Measurements from ENCODE around the gene CUX1.

Gene CUX1

DNA sequence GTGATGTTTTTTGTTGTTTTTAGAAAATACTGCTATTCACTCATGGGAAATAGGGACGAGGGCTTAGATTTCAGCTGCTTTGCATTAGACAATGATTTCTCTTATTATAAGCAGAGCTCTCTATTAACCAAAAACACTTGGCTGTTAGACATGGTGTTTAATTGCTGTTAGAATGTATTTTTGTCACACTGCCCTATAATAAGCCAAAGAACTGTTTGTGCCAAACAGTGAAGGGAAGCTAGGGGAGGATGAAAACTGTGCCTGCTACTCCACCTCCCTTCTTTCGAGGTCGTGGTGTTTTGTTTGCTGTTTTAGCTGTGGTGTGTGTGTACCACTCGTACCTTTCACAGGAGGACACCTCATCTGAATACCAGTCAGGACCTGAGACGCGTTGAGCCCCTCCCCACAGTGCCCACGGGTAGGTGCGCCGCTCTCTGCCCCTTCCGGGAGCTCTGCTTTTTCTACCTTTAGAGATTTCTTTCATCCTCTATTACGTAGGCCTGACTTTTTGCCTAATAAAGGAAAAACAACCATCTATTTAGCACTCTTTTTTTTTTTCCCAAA, 57.9 kb downstream of the CUX1 start:
- peak; percentile 17 for DNase-seq (ENCODE audit: low read depth)
- TF ChIP-seq CTCF (IDR thresholded peaks at IDR 0.05; ENCODE audit: insufficient read depth, low read depth, low read length, missing control alignments) = no peak
- H3K4me3 ChIP-seq (ENCODE audit: low read length) = no peak overlapping the region

- no peak for TF ChIP-seq CTCF (IDR thresholded peaks at IDR 0.05; ENCODE audit: insufficient read depth, low read depth, low read length, missing control alignments)
- no peak for DNase-seq (ENCODE audit: low read depth)
- no peak overlapping the region for H3K4me3 ChIP-seq (ENCODE audit: low read length)
Measured at GRCh38 chr7:101877882-101878591, 60.6 kb downstream of the CUX1 start.

DNA sequence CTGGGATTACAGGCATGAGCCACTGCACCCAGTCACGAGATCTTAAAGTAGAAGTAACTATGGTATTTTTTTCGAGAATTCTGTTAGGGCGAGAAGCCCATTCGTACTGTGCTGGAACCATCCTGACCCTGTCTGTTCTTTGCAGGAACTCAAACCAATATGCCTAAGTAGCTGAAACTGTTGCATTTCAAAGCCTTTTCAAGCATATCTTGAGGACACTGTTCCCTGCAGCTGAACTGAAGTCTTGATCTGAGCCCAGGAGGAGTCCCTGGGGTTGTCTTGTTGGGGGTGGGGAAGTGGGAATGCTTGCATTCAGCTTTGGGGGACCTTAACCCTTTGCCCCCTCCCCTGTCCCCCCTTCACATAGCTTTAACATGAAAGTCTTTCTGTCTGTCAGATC, 61.5 kb downstream of the CUX1 start:
- H3K4me3 ChIP-seq (ENCODE audit: low read length) = no peak overlapping the region
- TF ChIP-seq CTCF (IDR thresholded peaks at IDR 0.05; ENCODE audit: insufficient read depth, low read depth, low read length, missing control alignments) = no peak
- DNase-seq (ENCODE audit: low read depth) = no peak

DNA sequence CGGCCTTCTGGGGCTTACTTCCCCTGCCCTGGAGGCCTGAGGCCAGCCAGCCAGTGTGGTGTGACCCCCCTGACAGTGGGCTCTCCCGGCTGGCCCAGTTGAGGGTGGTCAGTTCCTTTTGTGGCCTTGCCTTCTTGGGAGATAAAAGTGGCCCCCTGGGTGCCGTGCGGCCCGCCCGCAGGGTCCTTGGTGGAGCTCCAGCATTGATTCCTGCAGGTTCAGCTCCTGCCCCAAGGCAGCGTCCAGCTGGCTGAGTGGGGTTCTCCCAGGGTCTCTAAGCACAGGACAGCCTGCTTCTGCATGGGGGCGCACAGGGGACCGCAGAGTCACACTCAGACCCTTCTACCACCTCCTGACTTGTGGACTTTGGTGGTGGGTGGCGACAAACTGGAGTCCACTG, 62.1 kb downstream of the CUX1 start:
- TF ChIP-seq CTCF (IDR thresholded peaks at IDR 0.05; ENCODE audit: insufficient read depth, low read depth, low read length, missing control alignments) = no peak
- no peak overlapping the region for H3K4me3 ChIP-seq (ENCODE audit: low read length)
- no peak for DNase-seq (ENCODE audit: low read depth)

GRCh38 chr7:101880282-101881054, 63.0 kb downstream of the CUX1 start:
- no peak overlapping the region for H3K4me3 ChIP-seq (ENCODE audit: low read length)
- no peak for TF ChIP-seq CTCF (IDR thresholded peaks at IDR 0.05; ENCODE audit: insufficient read depth, low read depth, low read length, missing control alignments)
- no peak for DNase-seq (ENCODE audit: low read depth)

DNA sequence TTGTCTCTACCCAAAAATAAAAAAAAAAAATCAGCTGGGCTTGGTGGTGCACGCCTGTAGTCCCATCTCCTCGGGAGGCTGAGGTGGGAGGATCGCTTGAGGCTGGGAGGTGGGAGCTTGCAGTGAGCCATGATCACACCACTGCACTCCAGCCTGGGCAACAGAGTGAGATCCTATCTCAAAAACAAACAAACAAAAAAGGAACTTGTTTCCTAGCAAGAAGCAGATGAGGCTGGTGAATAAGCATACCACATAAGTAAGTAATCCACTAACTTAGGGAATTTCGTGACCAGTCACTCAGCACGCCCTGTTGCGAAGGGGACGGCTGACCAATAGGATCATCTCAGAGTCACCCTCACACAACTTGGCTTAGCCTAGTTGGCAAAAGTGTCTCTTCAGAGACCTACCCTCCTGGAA, 64.6 kb downstream of the CUX1 start:
- TF ChIP-seq CTCF (IDR thresholded peaks at IDR 0.05; ENCODE audit: insufficient read depth, low read depth, low read length, missing control alignments) = no peak
- no peak overlapping the region for H3K4me3 ChIP-seq (ENCODE audit: low read length)
- DNase-seq (ENCODE audit: low read depth) = peak; percentile 96

Measured in epithelial cell of esophagus (primary cell).